H1 (cell line): Measurements from ENCODE around the gene TMEM151A. TPM values are rescaled to one million over a fixed set of nuclear protein-coding genes. Genes with fewer than 3 reads are reported as not detected.

Experiments used
- CTCF ChIA-PET: fragments of 300-600 bp; sonication (Branson Sonifier 250); formaldehyde crosslinking; loops from one replicate; lab custom pipeline; 2021; ENCODE audit not compliant: partially characterized antibody; lab: Charles Lee
- POLR2A ChIA-PET: fragments of 300-600 bp; sonication (Branson Sonifier 250); formaldehyde crosslinking; loops from one replicate; lab custom pipeline; 2021; ENCODE audit warnings: inconsistent platforms; ENCODE audit not compliant: partially characterized antibody; lab: Charles Lee
- DNase-seq, 2 experiments: peaks; one replicate each; pipeline versions ENCODE4 v3.0.0 to v3.0.0-alpha.2; 2010 to 2022; ENCODE audit warnings: low spot score in 2 of 2, low read depth in 1 of 2, mixed read lengths in 1 of 2
- FAIRE-seq: peaks from 2 replicates; lab custom pipeline; 2011; peaks lifted over from hg19 to GRCh38; lab: Jason Lieb, UNC
- H2AFZ ChIP-seq: 2 replicates; pipeline ENCODE4 v1.8.1; 2012; ENCODE audit warnings: low read length, inconsistent platforms
- H2AK5ac ChIP-seq: 2 replicates; pipeline ENCODE4 v1.6.1; 2013; ENCODE audit warnings: low read depth, low read length
- H2BK120ac ChIP-seq: replicated peaks from 2 replicates; pipeline ENCODE3; 2013; ENCODE audit warnings: low read depth, low read length, inconsistent platforms
- H2BK12ac ChIP-seq: 2 replicates; pipeline ENCODE4 v1.6.1; 2013; ENCODE audit warnings: low read depth, low read length
- H2BK15ac ChIP-seq: 2 replicates; pipeline ENCODE4 v1.6.1; 2013; ENCODE audit warnings: low read length
- H2BK20ac ChIP-seq: 2 replicates; pipeline ENCODE4 v1.6.1; 2013; ENCODE audit warnings: low read length
- H2BK5ac ChIP-seq: 2 replicates; pipeline ENCODE4 v1.6.1; 2013; ENCODE audit warnings: low read depth, low read length
- H3K14ac ChIP-seq: 2 replicates; pipeline ENCODE4 v1.6.1; 2013; ENCODE audit warnings: inconsistent platforms; ENCODE audit not compliant: insufficient read length
- H3K18ac ChIP-seq: 2 replicates; pipeline ENCODE4 v1.6.1; 2013; ENCODE audit warnings: low read length; ENCODE audit errors: extremely low read depth
- H3K23ac ChIP-seq: 2 replicates; pipeline ENCODE4 v1.6.1; 2013; ENCODE audit warnings: inconsistent platforms; ENCODE audit not compliant: insufficient read length
- H3K23me2 ChIP-seq: 2 replicates; pipeline ENCODE4 v1.6.1; 2013; ENCODE audit warnings: low read depth, low read length
- H3K27ac ChIP-seq: 2 replicates; pipeline ENCODE4 v1.6.1; 2011; ENCODE audit warnings: low read depth, low read length, inconsistent platforms
- H3K27me3 ChIP-seq, 4 experiments: replicated peaks in 1 of 4; 1 replicate in 1 of 4; 2 replicates in 3 of 4; pipeline versions ENCODE4 v1.6.1 to v1.8.1; 2011 to 2013; ENCODE audit warnings: low read length in 3 of 4, mild to moderate bottlenecking in 3 of 4, inconsistent platforms in 2 of 4, mixed read lengths in 2 of 4, moderate library complexity in 1 of 4; ENCODE audit not compliant: control insufficient read depth in 3 of 4, insufficient read depth in 3 of 4; ENCODE audit errors: extremely low read depth in 1 of 4
- H3K36me3 ChIP-seq, 4 experiments: 2 replicates each; pipeline versions ENCODE4 v1.6.1 to v1.8.1; 2011 to 2013; ENCODE audit warnings: mild to moderate bottlenecking in 4 of 4, low read length in 3 of 4, moderate library complexity in 2 of 4, control low read depth in 1 of 4, inconsistent platforms in 1 of 4; ENCODE audit not compliant: insufficient read depth in 4 of 4, control insufficient read depth in 2 of 4
- H3K4ac ChIP-seq: replicated peaks from 2 replicates; pipeline ENCODE3; 2013; ENCODE audit warnings: low read length, low read depth, mixed read lengths, inconsistent platforms; ENCODE audit not compliant: insufficient read length
- H3K4me1 ChIP-seq, 4 experiments: replicated peaks in 1 of 4; 1 replicate in 1 of 4; 2 replicates in 3 of 4; pipeline versions ENCODE4 v1.6.1 to v1.8.1; 2011 to 2013; ENCODE audit warnings: low read length in 3 of 4, inconsistent platforms in 2 of 4, mixed read lengths in 1 of 4; ENCODE audit not compliant: insufficient read depth in 4 of 4, control insufficient read depth in 3 of 4
- H3K4me2 ChIP-seq, 2 experiments: 2 replicates each; pipeline versions ENCODE4 v1.6.1 to v1.8.1; 2011 to 2013; ENCODE audit warnings: low read depth in 2 of 2, low read length in 2 of 2, control low read depth in 1 of 2, inconsistent platforms in 1 of 2, mild to moderate bottlenecking in 1 of 2; ENCODE audit not compliant: insufficient read depth in 1 of 2
- H3K4me3 ChIP-seq, 4 experiments: fragments of 200-600, 300-600 bp in 1 of 4; sonication (generic), shearing (Covaris generic), sonication (Bioruptor Twin) in 1 of 4; 2 replicates each; pipeline versions ENCODE4 v1.5.1 to v1.8.1; 2011 to 2016; ENCODE audit warnings: low read length in 4 of 4, low read depth in 3 of 4, control low read depth in 2 of 4, inconsistent platforms in 2 of 4, mild to moderate bottlenecking in 2 of 4, mixed read lengths in 1 of 4, moderate library complexity in 1 of 4; ENCODE audit not compliant: insufficient read depth in 2 of 4; ENCODE audit errors: extremely low read depth in 1 of 4
- H3K56ac ChIP-seq: replicated peaks from 2 replicates; pipeline ENCODE3; 2013; ENCODE audit warnings: low read depth, mild to moderate bottlenecking, mixed read lengths, low read length, inconsistent platforms; ENCODE audit not compliant: insufficient read length
- H3K79me1 ChIP-seq: 2 replicates; pipeline ENCODE4 v1.6.1; 2013; ENCODE audit warnings: low read depth, low read length, control low read depth
- H3K79me2 ChIP-seq, 2 experiments: 2 replicates each; pipeline versions ENCODE4 v1.6.1 to v1.8.1; 2012 to 2013; ENCODE audit warnings: low read length in 2 of 2, mild to moderate bottlenecking in 2 of 2, inconsistent platforms in 1 of 2; ENCODE audit not compliant: insufficient read depth in 2 of 2, control insufficient read depth in 1 of 2
- H3K9ac ChIP-seq, 4 experiments: replicated peaks in 1 of 4; 1 replicate in 1 of 4; 2 replicates in 3 of 4; pipeline versions ENCODE4 v1.6.1 to v1.8.1; 2011 to 2013; ENCODE audit warnings: low read depth in 3 of 4, low read length in 3 of 4, control low read depth in 2 of 4, mild to moderate bottlenecking in 2 of 4, moderate library complexity in 2 of 4, inconsistent platforms in 1 of 4; ENCODE audit errors: extremely low read depth in 1 of 4
- H3K9me3 ChIP-seq, 2 experiments: 2 replicates each; pipeline versions ENCODE4 v1.6.1 to v1.8.1; 2012 to 2013; ENCODE audit warnings: mild to moderate bottlenecking in 2 of 2, moderate library complexity in 2 of 2, control low read depth in 1 of 2, inconsistent platforms in 1 of 2, low read depth in 1 of 2, low read length in 1 of 2, mixed read lengths in 1 of 2; ENCODE audit not compliant: insufficient read depth in 2 of 2
- H4K20me1 ChIP-seq, 2 experiments: replicated peaks in 1 of 2; 2 replicates each; pipeline versions ENCODE3 to v1.8.1; 2011 to 2013; ENCODE audit warnings: inconsistent platforms in 2 of 2, low read length in 2 of 2, mild to moderate bottlenecking in 1 of 2; ENCODE audit not compliant: insufficient read depth in 2 of 2, control insufficient read depth in 1 of 2
- H4K5ac ChIP-seq: 2 replicates; pipeline ENCODE4 v1.6.1; 2013; ENCODE audit warnings: low read length, low read depth, mixed read lengths, inconsistent platforms; ENCODE audit not compliant: insufficient read length
- H4K8ac ChIP-seq: 2 replicates; pipeline ENCODE4 v1.8.0; 2013; ENCODE audit warnings: mild to moderate bottlenecking, moderate library complexity, low read length, inconsistent platforms; ENCODE audit not compliant: insufficient read depth; ENCODE audit errors: extremely low read depth
- H4K91ac ChIP-seq: replicated peaks from 2 replicates; pipeline ENCODE3; 2013; ENCODE audit warnings: low read length, mixed read lengths, inconsistent platforms; ENCODE audit not compliant: insufficient read length
- BCL11A ChIP-seq, 2 experiments: IDR thresholded peaks; one replicate each; pipeline ENCODE4 v1.6.1; 2011; ENCODE audit warnings: low read depth in 2 of 2, low read length in 2 of 2, mild to moderate bottlenecking in 2 of 2
- CBX5 ChIP-seq: fragments of 300-800, 300-1000 bp; sonication (generic); IDR thresholded peaks from 2 replicates; pipeline ENCODE4 v1.7.1; 2016; ENCODE audit warnings: antibody characterized with exemption, low read length, low read depth
- GABPA ChIP-seq: IDR thresholded peaks from 2 replicates; pipeline ENCODE4 v1.6.1; 2011; ENCODE audit warnings: mild to moderate bottlenecking, low read length, moderate library complexity, borderline replicate concordance; ENCODE audit not compliant: insufficient read depth
- WGBS, 2 experiments: shearing (Covaris generic) in 1 of 2; methylation state at CpG; one replicate each; pipeline versions ENCODE4 v1.1.6 to v1.1.7; 2013 to 2015; ENCODE audit warnings: low lambda C conversion rate in 2 of 2, mixed read lengths in 2 of 2, inconsistent platforms in 1 of 2, low coverage in 1 of 2, missing lambda C conversion rate in 1 of 2; ENCODE audit not compliant: insufficient replicate concordance in 2 of 2, insufficient coverage in 1 of 2, insufficient read length in 1 of 2; ENCODE audit errors: extremely low coverage in 1 of 2, missing lambda C conversion rate in 1 of 2; 5-methylcytosine and 5-hydroxymethylcytosine counted together
- polyA plus RNA-seq, 7 experiments: library from polyadenylated mRNA; depleted of rRNA in 3 of 7; stranded (reverse) in 5 of 7; unstranded in 2 of 7; fragments of >200 nt in 5 of 7; fragments of 200-250 nt in 2 of 7; gene quantifications; 1 replicate in 5 of 7; 2 replicates in 1 of 7; 4 replicates in 1 of 7; pipeline versions ENCODE4 v1.2.1 to v1.2.3, GENCODE V29; 2011 to 2013; ENCODE audit warnings: missing spikeins in 2 of 7, mixed read lengths in 2 of 7
- total RNA-seq: library from RNA; stranded (reverse); fragmentation: NEBNext Ultra II Directional; extraction: Animal tissue kit (Norgen Biotek cat#: 25700); gene quantifications from 2 replicates; pipeline ENCODE4 v1.2.1, GENCODE V29; 2021

The TMEM151A gene
- total and polyA plus RNA-seq, 2 of the 8 experiments (the other 6 are each of a cell fraction or from before 2014, with no cell fraction given): 3.2 TPM

DNA sequence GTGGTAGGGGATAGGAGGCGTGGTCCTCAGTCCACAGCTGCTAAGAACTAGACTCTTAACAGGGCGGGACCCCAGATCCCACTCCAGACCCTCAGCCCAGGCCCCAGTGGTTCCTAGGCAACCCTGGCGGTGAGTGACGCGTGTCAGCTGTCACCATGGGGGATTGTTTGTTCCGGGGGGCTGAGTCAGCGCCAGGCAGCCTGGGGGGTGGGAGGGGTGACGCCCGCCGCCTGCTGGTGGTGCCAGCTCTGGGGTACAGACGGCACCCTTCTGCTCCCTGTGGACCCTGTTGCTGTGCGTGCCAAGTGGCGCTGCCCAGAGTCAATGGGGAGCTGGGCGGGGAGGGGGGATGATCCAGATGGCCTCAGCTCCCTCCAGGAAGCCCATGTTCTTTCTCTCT is 11.3 kb upstream of the TMEM151A start:
- H2BK15ac ChIP-seq: no peak overlapping the region
- no peak overlapping the region for H3K4me3 ChIP-seq
- H3K14ac ChIP-seq: no peak overlapping the region
- no peak overlapping the region for H2BK20ac ChIP-seq
- H3K79me1 ChIP-seq: no peaks in the 10 kb centered on the region
- H4K91ac ChIP-seq: no peak overlapping the region
- no peak overlapping the region for H4K5ac ChIP-seq
- no peak overlapping the region for H2BK120ac ChIP-seq
- peaks cover 0 to 4% (median under 1%) of the 10 kb centered on the region in 4 experiments; a peak in 2 of 7 replicates for H3K27me3 ChIP-seq
- peaks cover 0 to 6% (median 1%) of the 10 kb centered on the region in 4 experiments; a peak in 2 of 8 replicates for H3K36me3 ChIP-seq
- no peak overlapping the region; the same call in 1 of the 2 replicates for H4K8ac ChIP-seq
- H3K9me3 ChIP-seq: no peaks in the 10 kb centered on the region
- ChIA-PET CTCF (interaction anchor here (1.0 to 5.2 kb wide), 10 partner anchors 10 to 84 kb away, joined by 3 to 48 read pairs (median 8); partner anchors contain the start of genes RAB1B and RIN1), POLR2A (interaction anchor here (0.9 to 7.9 kb wide), 7 partner anchors 9 to 90 kb away, joined by 3 to 125 read pairs (median 10); partner anchors contain the start of genes B4GAT1, BRMS1, RAB1B and RIN1)
- H2AFZ ChIP-seq: no peak overlapping the region
- H3K27ac ChIP-seq: no peak overlapping the region
- no peak overlapping the region for H3K4ac ChIP-seq
- H3K23me2 ChIP-seq: peaks cover 4% of the 10 kb centered on the region; the same call in 1 of the 2 replicates
- 75% methylated on average over 11 of the region's 14 CpGs; no CpG with 5 or more reads in 1 of the 2 experiments for WGBS, 2 experiments
- no peak overlapping the region for H3K23ac ChIP-seq
- H2AK5ac ChIP-seq: no peak overlapping the region
- H3K18ac ChIP-seq: no peak overlapping the region
- no peak overlapping the region for H3K4me2 ChIP-seq
- FAIRE-seq: no peak
- no peak for DNase-seq
- H3K79me2 ChIP-seq: no peaks in the 10 kb centered on the region
- TF ChIP-seq CBX5: no peak
- no peak for TF ChIP-seq BCL11A (IDR thresholded peaks at IDR 0.05; ENCODE audit: low read depth in 2 of 2, low read length in 2 of 2)
- TF ChIP-seq GABPA: no peak
- peaks cover 9 to 23% of the 10 kb centered on the region in 2 experiments for H4K20me1 ChIP-seq
- no peak overlapping the region for H3K9ac ChIP-seq
- H2BK5ac ChIP-seq: no peak overlapping the region
- H2BK12ac ChIP-seq: no peak overlapping the region
- no peak overlapping the region for H3K56ac ChIP-seq
- H3K4me1 ChIP-seq: peaks cover 0 to 17% (median 13%) of the 10 kb centered on the region in 4 experiments; a peak in 5 of 7 replicates
